ENCODE data around the gene WRAP73. TPM values are rescaled to one million over a fixed set of nuclear protein-coding genes. Genes with fewer than 3 reads are reported as not detected.

The WRAP73 gene
- total RNA-seq, 4 donors from 2014 or later, result 19.7 to 30.4 (median 25.5) TPM

GRCh38 chr1:3599286-3599811 lies 50.6 kb downstream of the WRAP73 start:
- intact Hi-C loops (cut with DNase I; ENCODE audit: low total_unique reads), result no loop called here
- Histone ChIP-seq H3K36me3 (no peaks in the 10 kb centered on the region), H3K27ac (no peak overlapping the region), H3K9me3 (no peaks in the 10 kb centered on the region), H3K4me1 (peaks cover 0 to 20% (median 11%) of the 10 kb centered on the region in 4 donors), H3K27me3 (no peaks in the 10 kb centered on the region), H3K4me3 (no peak overlapping the region)
- no peak for DNase-seq
- 85% methylated on average over 16 of the region's 16 CpGs; no CpG with 5 or more reads in 1 of the 2 donors for WGBS, 2 donors (ENCODE audit: low coverage in 1 of 2)
- in situ Hi-C loops (cut with MboI; ENCODE audit: low pct_ligation_motif_present in 1 of 4, low pct_unique_long_range_greater_than_20kb in 1 of 4, low sequenced_read_pairs in 3 of 4), result no loop called here
- TF ChIP-seq EP300 (IDR thresholded peaks at IDR 0.05; ENCODE audit: low read depth) (no peak), POLR2A (IDR thresholded peaks at IDR 0.05) (no peak), POLR2AphosphoS5 (IDR thresholded peaks at IDR 0.05) (no peak), CTCF (IDR thresholded peaks at IDR 0.05) (no peak)

DNA sequence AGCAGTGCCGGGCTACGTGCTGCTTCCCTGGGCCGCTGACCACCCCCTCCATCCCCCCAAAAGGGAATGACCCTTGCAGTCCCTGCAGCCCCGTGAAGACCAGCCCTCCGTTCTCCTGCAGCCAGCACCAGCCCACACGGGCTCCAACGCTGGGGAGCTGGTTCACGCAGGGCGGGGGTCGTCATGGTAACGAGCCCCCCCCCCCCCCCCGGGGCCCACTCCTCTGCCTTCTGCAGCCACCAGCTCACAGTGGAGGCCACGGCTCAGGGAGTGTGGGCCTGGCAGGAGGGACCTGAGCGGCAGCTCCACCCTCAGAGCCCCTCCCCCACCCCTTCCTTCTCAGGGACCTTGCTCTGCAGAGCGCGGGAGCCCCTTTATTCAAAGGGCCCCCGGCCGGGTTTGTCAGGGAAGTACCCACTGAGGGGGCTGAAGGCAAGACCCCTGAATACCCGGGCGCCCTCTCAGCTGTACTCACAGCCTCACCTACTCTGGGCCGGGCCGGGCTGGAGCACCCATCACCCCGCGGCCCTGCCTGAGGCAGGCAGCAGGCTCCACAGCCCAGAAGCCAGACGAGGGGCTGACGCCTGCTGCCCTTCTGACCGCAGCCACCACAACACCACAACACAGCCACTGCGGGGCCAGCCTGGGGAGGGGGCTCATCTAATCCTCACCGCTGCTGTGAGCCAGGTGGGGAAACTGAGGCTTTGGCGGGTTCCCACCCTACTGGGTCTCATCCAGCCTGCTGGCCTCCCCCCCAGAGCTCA lies 51.2 kb downstream of the WRAP73 start:
- TF ChIP-seq POLR2A (IDR thresholded peaks at IDR 0.05) (no peak), EP300 (IDR thresholded peaks at IDR 0.05; ENCODE audit: low read depth) (no peak), POLR2AphosphoS5 (IDR thresholded peaks at IDR 0.05) (no peak)
- WGBS, 2 donors (ENCODE audit: low coverage in 1 of 2), result 33% methylated on average over 13 of the region's 30 CpGs; no CpG with 5 or more reads in 1 of the 2 donors
- intact Hi-C loops (cut with DNase I; ENCODE audit: low total_unique reads) (no loop called here), in situ Hi-C loops (cut with MboI; ENCODE audit: low pct_ligation_motif_present in 1 of 4, low pct_unique_long_range_greater_than_20kb in 1 of 4, low sequenced_read_pairs in 3 of 4) (no loop called here)
- Histone ChIP-seq H3K4me1 (peaks cover 0 to 20% (median 11%) of the 10 kb centered on the region in 4 donors), H3K9me3 (no peaks in the 10 kb centered on the region), H3K27me3 (no peaks in the 10 kb centered on the region), H3K36me3 (no peaks in the 10 kb centered on the region), H3K4me3 (no peak overlapping the region), H3K27ac (no peak overlapping the region)
- DNase-seq, result no peak

DNA sequence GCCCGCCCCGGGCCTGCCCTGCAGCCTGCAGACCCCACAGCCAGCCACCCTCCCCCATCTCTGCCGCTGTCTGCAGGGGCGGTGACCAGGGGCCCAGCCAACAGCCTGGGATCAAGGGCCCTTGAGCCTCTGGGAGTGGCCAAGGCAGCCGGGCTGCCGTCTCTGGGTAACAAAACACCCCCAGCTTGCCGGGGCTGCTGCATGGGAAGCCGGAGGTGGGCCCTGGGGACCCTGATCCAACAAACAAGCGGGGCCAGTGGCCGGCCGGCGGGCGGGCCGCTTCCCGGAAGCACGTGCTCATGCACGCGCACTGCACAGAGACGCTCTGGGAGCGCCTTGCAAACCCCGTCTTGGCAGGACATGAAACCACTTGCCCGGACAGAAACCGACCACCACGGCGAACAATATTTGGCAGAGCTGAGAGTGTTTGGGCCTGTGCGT lies 51.8 kb downstream of the WRAP73 start:
- H3K4me1 ChIP-seq, result peaks cover 0 to 20% (median 11%) of the 10 kb centered on the region in 4 donors
- 35 to 67% methylated on average over 2 to 26 of the region's 26 CpGs for WGBS, 2 donors (ENCODE audit: low coverage in 1 of 2)
- no peaks in the 10 kb centered on the region for H3K27me3 ChIP-seq
- no peaks in the 10 kb centered on the region for H3K9me3 ChIP-seq
- no peaks in the 10 kb centered on the region for H3K36me3 ChIP-seq
- TF ChIP-seq POLR2AphosphoS5 (IDR thresholded peaks at IDR 0.05) (no peak), CTCF (IDR thresholded peaks at IDR 0.05) (no peak), EP300 (IDR thresholded peaks at IDR 0.05; ENCODE audit: low read depth) (no peak), POLR2A (IDR thresholded peaks at IDR 0.05) (no peak)
- no peak overlapping the region for H3K27ac ChIP-seq
- intact Hi-C loops (cut with DNase I; ENCODE audit: low total_unique reads), result no loop called here
- DNase-seq, result no peak
- H3K4me3 ChIP-seq, result no peak overlapping the region
- in situ Hi-C loops (cut with MboI; ENCODE audit: low pct_ligation_motif_present in 1 of 4, low pct_unique_long_range_greater_than_20kb in 1 of 4, low sequenced_read_pairs in 3 of 4), result no loop called here

DNA sequence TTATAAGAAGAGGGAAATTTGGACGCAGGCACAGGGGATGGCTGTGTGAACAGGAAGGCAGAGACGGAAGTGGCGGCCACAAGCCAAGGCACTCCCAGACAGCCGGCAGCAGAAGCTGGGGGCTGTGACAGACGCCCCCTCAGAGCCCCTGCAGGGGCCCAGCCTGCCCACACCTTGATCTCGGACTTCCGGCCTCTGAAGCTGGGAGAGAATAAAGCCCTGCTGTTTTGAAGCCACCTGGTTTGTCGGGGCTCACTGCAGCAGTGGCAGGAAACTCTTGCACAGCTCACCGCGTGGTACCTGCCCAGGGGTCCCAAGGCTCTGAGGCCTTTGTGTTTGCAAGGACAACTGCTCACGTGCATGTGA lies 52.3 kb downstream of the WRAP73 start:
- H3K4me1 ChIP-seq, result peaks cover 0 to 20% (median 11%) of the 10 kb centered on the region in 4 donors
- intact Hi-C loops (cut with DNase I; ENCODE audit: low total_unique reads), result no loop called here
- no peaks in the 10 kb centered on the region for H3K27me3 ChIP-seq
- H3K9me3 ChIP-seq, result no peaks in the 10 kb centered on the region
- H3K36me3 ChIP-seq, result no peaks in the 10 kb centered on the region
- H3K27ac ChIP-seq, result no peak overlapping the region
- no peak overlapping the region for H3K4me3 ChIP-seq
- DNase-seq, result no peak
- 57 to 83% methylated on average over 1 to 11 of the region's 11 CpGs for WGBS, 2 donors (ENCODE audit: low coverage in 1 of 2)
- TF ChIP-seq EP300 (IDR thresholded peaks at IDR 0.05; ENCODE audit: low read depth) (no peak), CTCF (IDR thresholded peaks at IDR 0.05) (no peak), POLR2AphosphoS5 (IDR thresholded peaks at IDR 0.05) (no peak), POLR2A (IDR thresholded peaks at IDR 0.05) (no peak)
- in situ Hi-C loops (cut with MboI; ENCODE audit: low pct_ligation_motif_present in 1 of 4, low pct_unique_long_range_greater_than_20kb in 1 of 4, low sequenced_read_pairs in 3 of 4), result no loop called here

All from transverse colon (tissue), 4 donors.